ENCODE results near the gene VENTX.

DNA sequence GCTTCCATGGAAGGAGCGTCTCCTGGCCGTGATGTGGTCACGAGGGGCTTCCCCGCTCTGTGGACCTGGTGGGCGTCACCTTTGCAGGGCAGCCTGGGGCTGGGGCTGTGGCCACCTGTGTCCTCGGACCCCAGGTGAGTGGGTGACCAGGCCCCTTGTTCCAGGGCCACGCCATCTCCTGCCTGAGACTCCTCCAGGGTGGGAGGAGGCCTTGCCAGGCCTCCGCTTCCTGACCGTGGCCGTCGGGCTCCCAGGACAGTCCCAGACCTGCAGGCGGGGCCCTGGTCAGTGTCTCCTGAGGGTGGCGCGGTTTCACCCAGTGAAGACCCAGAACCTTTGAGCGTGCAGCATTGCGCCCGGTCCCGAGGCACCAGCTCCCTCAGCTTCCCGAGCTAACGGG is 28.0 kb upstream of the VENTX start:
- TF ChIP-seq EZH2phosphoT487 (IDR thresholded peaks at IDR 0.05; ENCODE audit: insufficient read depth, low read depth) (no peak), EZH2 (IDR thresholded peaks at IDR 0.05; ENCODE audit: insufficient read depth, poor library complexity, severe bottlenecking) (no peak)

Data from GM23248 (cell line).